PC-3 (cell line): ENCODE data around the gene TSKS.

Experiments used
- EZH2 ChIP-seq: fragments of 300-600 bp; sonication (generic); IDR thresholded peaks from one replicate; pipeline ENCODE4 v1.6.1; 2017; ENCODE audit warnings: antibody characterized with exemption, mild to moderate bottlenecking, low read length; ENCODE audit not compliant: unreplicated experiment
- EZH2phosphoT487 ChIP-seq: fragments of 300-600 bp; sonication (generic); IDR thresholded peaks from 2 replicates; pipeline ENCODE4 v1.6.1; 2018; ENCODE audit warnings: mild to moderate bottlenecking, antibody characterized with exemption, low read length, borderline replicate concordance
- TF ChIP-seq, protein P1 (sequence below): fragments of 300-600 bp; sonication (generic); conservative IDR thresholded peaks from 2 replicates; pipeline ENCODE4 v1.5.1; 2017; ENCODE audit warnings: antibody characterized with exemption, low read depth, mild to moderate bottlenecking, low read length

DNA sequence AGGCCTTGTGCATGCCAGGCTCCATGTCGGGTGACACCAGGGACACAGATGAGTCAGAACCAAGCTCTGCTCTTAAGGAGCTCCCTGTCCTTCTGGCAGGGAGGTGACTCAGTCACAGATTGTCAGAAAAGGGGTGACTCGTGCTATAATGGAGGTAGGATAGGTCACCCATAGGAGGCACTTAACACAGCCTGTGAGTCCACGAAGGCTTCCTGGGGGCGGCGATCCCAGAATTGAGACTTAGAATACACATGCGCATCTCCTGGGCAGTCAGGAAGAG lies 30.4 kb upstream of the TSKS start:
- TF ChIP-seq, protein P1, sequence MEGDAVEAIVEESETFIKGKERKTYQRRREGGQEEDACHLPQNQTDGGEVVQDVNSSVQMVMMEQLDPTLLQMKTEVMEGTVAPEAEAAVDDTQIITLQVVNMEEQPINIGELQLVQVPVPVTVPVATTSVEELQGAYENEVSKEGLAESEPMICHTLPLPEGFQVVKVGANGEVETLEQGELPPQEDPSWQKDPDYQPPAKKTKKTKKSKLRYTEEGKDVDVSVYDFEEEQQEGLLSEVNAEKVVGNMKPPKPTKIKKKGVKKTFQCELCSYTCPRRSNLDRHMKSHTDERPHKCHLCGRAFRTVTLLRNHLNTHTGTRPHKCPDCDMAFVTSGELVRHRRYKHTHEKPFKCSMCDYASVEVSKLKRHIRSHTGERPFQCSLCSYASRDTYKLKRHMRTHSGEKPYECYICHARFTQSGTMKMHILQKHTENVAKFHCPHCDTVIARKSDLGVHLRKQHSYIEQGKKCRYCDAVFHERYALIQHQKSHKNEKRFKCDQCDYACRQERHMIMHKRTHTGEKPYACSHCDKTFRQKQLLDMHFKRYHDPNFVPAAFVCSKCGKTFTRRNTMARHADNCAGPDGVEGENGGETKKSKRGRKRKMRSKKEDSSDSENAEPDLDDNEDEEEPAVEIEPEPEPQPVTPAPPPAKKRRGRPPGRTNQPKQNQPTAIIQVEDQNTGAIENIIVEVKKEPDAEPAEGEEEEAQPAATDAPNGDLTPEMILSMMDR: no peak
- no peak for TF ChIP-seq EZH2
- no peak for TF ChIP-seq EZH2phosphoT487
